Chondrocyte (in vitro differentiated cells): ENCODE results near the gene IGF1R. TPM values are rescaled to one million over a fixed set of nuclear protein-coding genes. Genes with fewer than 3 reads are reported as not detected.

Experiments
- DNase-seq: peaks from one replicate; pipeline ENCODE4 v3.0.0; 2021; ENCODE audit warnings: mixed read lengths, low spot score
- H3K27ac Mint-ChIP-seq: one replicate; pipeline ENCODE4 v1.8.0; 2021; ENCODE audit warnings: mild to moderate bottlenecking, moderate library complexity, mixed read lengths; ENCODE audit not compliant: unreplicated experiment
- H3K27me3 Mint-ChIP-seq: 2 replicates; pipeline ENCODE4 v1.8.0; 2021; ENCODE audit warnings: low read depth, mixed read lengths
- H3K36me3 Mint-ChIP-seq: 2 replicates; pipeline ENCODE4 v1.8.0; 2021; ENCODE audit warnings: low read depth, mixed read lengths
- H3K4me1 Mint-ChIP-seq: 2 replicates; pipeline ENCODE4 v1.8.0; 2021; ENCODE audit warnings: low read depth, mild to moderate bottlenecking, mixed read lengths
- H3K4me3 Mint-ChIP-seq: one replicate; pipeline ENCODE4 v1.8.0; 2021; ENCODE audit warnings: mild to moderate bottlenecking, moderate library complexity, mixed read lengths; ENCODE audit not compliant: unreplicated experiment
- H3K9me3 Mint-ChIP-seq: 2 replicates; pipeline ENCODE4 v1.8.0; 2021; ENCODE audit warnings: low read depth, mixed read lengths
- CTCF ChIP-seq: fragments of 200-600 bp; sonication (generic); IDR thresholded peaks from 2 replicates; pipeline ENCODE4 v1.5.0; 2021; ENCODE audit warnings: antibody characterized with exemption, mild to moderate bottlenecking, moderate library complexity
- total RNA-seq: library from RNA; stranded (reverse); gene quantifications from 3 replicates; pipeline ENCODE4 v1.2.1, GENCODE V29; 2021

Gene IGF1R
- total RNA-seq, 1 donor from 2014 or later: 119 TPM

- Mint-ChIP-seq H3K27ac (peak overlapping the region; percentile 94), H3K4me1 (peaks cover 96% of the 10 kb centered on the region), H3K36me3 (no peaks in the 10 kb centered on the region), H3K27me3 (no peaks in the 10 kb centered on the region), H3K9me3 (no peaks in the 10 kb centered on the region), H3K4me3 (peak overlapping the region; percentile 67)
- no peak for DNase-seq
- TF ChIP-seq CTCF: no peak
These were observed 226.0 kb downstream of the IGF1R start for GRCh38 chr15:98874370-98874769.

- peak overlapping the region; percentile 94 for H3K27ac Mint-ChIP-seq
- H3K4me3 Mint-ChIP-seq: peak overlapping the region; percentile 67
- peaks cover 96% of the 10 kb centered on the region for H3K4me1 Mint-ChIP-seq
- no peaks in the 10 kb centered on the region for H3K9me3 Mint-ChIP-seq
- DNase-seq: no peak
- no peaks in the 10 kb centered on the region for H3K27me3 Mint-ChIP-seq
- no peak for TF ChIP-seq CTCF
- no peaks in the 10 kb centered on the region for H3K36me3 Mint-ChIP-seq
These were observed 226.4 kb downstream of the IGF1R start for GRCh38 chr15:98874773-98875172.

GRCh38 chr15:98875309-98875708, 227.0 kb downstream of the IGF1R start:
- H3K9me3 Mint-ChIP-seq: no peaks in the 10 kb centered on the region
- H3K4me1 Mint-ChIP-seq: peaks cover 94% of the 10 kb centered on the region
- no peaks in the 10 kb centered on the region for H3K27me3 Mint-ChIP-seq
- H3K27ac Mint-ChIP-seq: peak overlapping the region; percentile 94
- H3K4me3 Mint-ChIP-seq: peak overlapping the region; percentile 67
- DNase-seq: no peak
- H3K36me3 Mint-ChIP-seq: no peaks in the 10 kb centered on the region
- no peak for TF ChIP-seq CTCF

- peaks cover 93% of the 10 kb centered on the region for H3K4me1 Mint-ChIP-seq
These were observed 228.4 kb downstream of the IGF1R start for GRCh38 chr15:98876451-98877369.

GRCh38 chr15:98878172-98878571, 229.8 kb downstream of the IGF1R start:
- Mint-ChIP-seq H3K27ac (peak overlapping the region; percentile 91), H3K27me3 (no peaks in the 10 kb centered on the region), H3K4me1 (peaks cover 91% of the 10 kb centered on the region), H3K36me3 (no peaks in the 10 kb centered on the region), H3K4me3 (no peak overlapping the region), H3K9me3 (no peaks in the 10 kb centered on the region)
- no peak for TF ChIP-seq CTCF
- no peak for DNase-seq

More at GRCh38 chr15:98876451-98877369, 228.4 kb downstream of the IGF1R start:
- DNase-seq: no peak
- Mint-ChIP-seq H3K27me3 (no peaks in the 10 kb centered on the region), H3K27ac (peak overlapping the region; percentile 94), H3K9me3 (no peaks in the 10 kb centered on the region), H3K36me3 (no peaks in the 10 kb centered on the region), H3K4me3 (peak overlapping the region; percentile 11)
- no peak for TF ChIP-seq CTCF
